Breast epithelium (tissue), 4 donors: ENCODE measurements around the gene SLX4IP. TPM values are rescaled to one million over a fixed set of nuclear protein-coding genes. Genes with fewer than 3 reads are reported as not detected.

Experiments used
- DNase-seq, 2 donors: peaks; one replicate each; pipeline ENCODE4 v3.0.0-alpha.2; 2019; ENCODE audit warnings: low spot score in 2 of 2
- H3K27ac ChIP-seq, 2 donors: fragments of 200-600 bp; sonication (generic) in 1 of 2; one replicate each; pipeline ENCODE4 v1.5.1; 2016 to 2019; ENCODE audit warnings: mild to moderate bottlenecking in 1 of 2
- H3K27me3 ChIP-seq, 2 donors: fragments of 200-600 bp; sonication (generic) in 1 of 2; one replicate each; pipeline versions ENCODE4 v1.5.1 to v1.6.0; 2017 to 2019; ENCODE audit warnings: control low read depth in 1 of 2, mild to moderate bottlenecking in 1 of 2
- H3K36me3 ChIP-seq: fragments of 200-600 bp; one replicate; pipeline ENCODE4 v1.5.1; 2019
- H3K4me1 ChIP-seq, 2 donors: fragments of 200-600 bp; sonication (generic); one replicate each; pipeline ENCODE4 v1.5.1; 2016 to 2019; ENCODE audit warnings: control low read depth in 1 of 2
- H3K4me3 ChIP-seq, 3 donors: fragments of 200-600 bp; sonication (generic); 1 replicate in 2 of 3; 2 replicates in 1 of 3; pipeline ENCODE4 v1.5.1; 2016 to 2019; ENCODE audit warnings: mild to moderate bottlenecking in 3 of 3, moderate library complexity in 2 of 3
- H3K9me3 ChIP-seq, 2 donors: fragments of 200-600 bp; sonication (generic) in 1 of 2; one replicate each; pipeline ENCODE4 v1.5.1; 2016 to 2019; ENCODE audit warnings: control low read depth in 1 of 2
- POLR2A ChIP-seq: fragments of 450-650 bp; IDR thresholded peaks from one replicate; pipeline ENCODE4 v1.6.1; 2016; ENCODE audit warnings: antibody characterized with exemption, mild to moderate bottlenecking, moderate library complexity
- POLR2AphosphoS5 ChIP-seq, 3 donors: sonication (generic); formaldehyde crosslinking; IDR thresholded peaks; one replicate each; pipeline ENCODE4 v1.6.1; 2017; ENCODE audit warnings: antibody characterized with exemption in 3 of 3
- intact Hi-C: fragments of 100-400 bp; cut with DNase I; formaldehyde crosslinking; loops from one replicate; pipeline ENCODE4 v1.15.1; 2023; ENCODE audit warnings: low total_unique reads
- total RNA-seq, 3 donors: library from RNA; depleted of rRNA; stranded (reverse); fragments of >200 nt; gene quantifications; one replicate each; pipeline ENCODE4 v1.1.0, GENCODE V29; 2016
- TF ChIP-seq, protein P1 (sequence below), 3 donors: fragments of 450-650 bp; IDR thresholded peaks; one replicate each; pipeline ENCODE4 v1.5.1; 2016 to 2017; ENCODE audit warnings: antibody characterized with exemption in 3 of 3, mild to moderate bottlenecking in 3 of 3, moderate library complexity in 3 of 3

SLX4IP gene
- total RNA-seq, 3 donors from 2014 or later, result 4.2 to 6.9 (median 5.9) TPM

DNA sequence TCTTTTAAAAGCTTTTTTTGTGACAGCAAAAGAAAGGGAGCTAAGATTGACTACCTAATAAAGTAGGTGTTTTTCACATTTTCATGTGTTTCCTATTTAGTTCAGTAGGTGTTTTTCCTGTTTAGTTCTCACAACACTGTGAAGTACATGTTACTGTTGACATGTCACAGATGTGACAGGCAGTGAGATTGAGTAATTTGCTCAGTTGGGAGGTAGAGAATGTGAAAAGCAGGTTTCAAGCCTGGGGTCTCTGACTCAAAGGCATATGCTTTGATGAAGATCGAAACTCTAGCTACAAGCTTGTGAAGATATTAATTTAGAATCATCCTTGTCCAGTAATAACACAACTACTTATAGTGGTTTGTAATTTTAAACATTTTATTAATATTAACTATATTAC, 43.1 kb downstream of the SLX4IP start:
- intact Hi-C loops, result loop anchor here (10.0 kb wide), 1 partner anchor 67 kb away; no protein-coding TSS in a partner anchor
- no peak for TF ChIP-seq POLR2AphosphoS5 (IDR thresholded peaks at IDR 0.05)
- TF ChIP-seq POLR2A, result no peak
- TF ChIP-seq, protein P1, sequence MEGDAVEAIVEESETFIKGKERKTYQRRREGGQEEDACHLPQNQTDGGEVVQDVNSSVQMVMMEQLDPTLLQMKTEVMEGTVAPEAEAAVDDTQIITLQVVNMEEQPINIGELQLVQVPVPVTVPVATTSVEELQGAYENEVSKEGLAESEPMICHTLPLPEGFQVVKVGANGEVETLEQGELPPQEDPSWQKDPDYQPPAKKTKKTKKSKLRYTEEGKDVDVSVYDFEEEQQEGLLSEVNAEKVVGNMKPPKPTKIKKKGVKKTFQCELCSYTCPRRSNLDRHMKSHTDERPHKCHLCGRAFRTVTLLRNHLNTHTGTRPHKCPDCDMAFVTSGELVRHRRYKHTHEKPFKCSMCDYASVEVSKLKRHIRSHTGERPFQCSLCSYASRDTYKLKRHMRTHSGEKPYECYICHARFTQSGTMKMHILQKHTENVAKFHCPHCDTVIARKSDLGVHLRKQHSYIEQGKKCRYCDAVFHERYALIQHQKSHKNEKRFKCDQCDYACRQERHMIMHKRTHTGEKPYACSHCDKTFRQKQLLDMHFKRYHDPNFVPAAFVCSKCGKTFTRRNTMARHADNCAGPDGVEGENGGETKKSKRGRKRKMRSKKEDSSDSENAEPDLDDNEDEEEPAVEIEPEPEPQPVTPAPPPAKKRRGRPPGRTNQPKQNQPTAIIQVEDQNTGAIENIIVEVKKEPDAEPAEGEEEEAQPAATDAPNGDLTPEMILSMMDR (IDR thresholded peaks at IDR 0.05), result no peak

DNA sequence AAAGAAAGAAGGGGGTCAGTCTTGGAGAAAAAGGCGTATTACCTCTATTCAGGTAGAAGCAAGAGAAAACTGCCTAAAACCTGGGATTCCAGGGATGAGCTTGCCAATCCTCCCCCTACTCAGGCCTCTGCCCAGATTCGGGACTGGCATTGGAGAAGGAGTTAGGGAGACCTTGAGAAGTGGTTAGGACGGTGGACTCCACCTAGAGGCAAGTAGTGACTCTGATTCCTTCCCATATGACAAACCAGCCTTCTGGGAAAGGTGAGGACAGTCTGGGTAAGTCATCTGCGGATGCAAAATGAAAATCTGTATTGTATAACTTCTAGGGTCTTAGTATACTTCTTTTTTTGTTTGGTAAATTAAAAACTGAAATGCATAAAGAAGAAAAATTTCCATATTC, 43.8 kb downstream of the SLX4IP start:
- H3K4me1 ChIP-seq, result no peaks in the 10 kb centered on the region
- no peak for DNase-seq
- no peaks in the 10 kb centered on the region for H3K36me3 ChIP-seq
- no peak overlapping the region for H3K27ac ChIP-seq
- H3K4me3 ChIP-seq, result no peak overlapping the region
- intact Hi-C loops, result loop anchor here (10.0 kb wide), 1 partner anchor 66 kb away; no protein-coding TSS in a partner anchor
- no peak for TF ChIP-seq POLR2A
- no peak for TF ChIP-seq POLR2AphosphoS5 (IDR thresholded peaks at IDR 0.05)
- TF ChIP-seq, protein P1 (IDR thresholded peaks at IDR 0.05), result no peak
- H3K27me3 ChIP-seq, result no peaks in the 10 kb centered on the region
- no peaks in the 10 kb centered on the region for H3K9me3 ChIP-seq

More for the DNA sequence above, 43.1 kb downstream of the SLX4IP start:
- H3K27me3 ChIP-seq, result no peaks in the 10 kb centered on the region
- H3K4me3 ChIP-seq, result no peak overlapping the region
- no peak for DNase-seq
- no peaks in the 10 kb centered on the region for H3K4me1 ChIP-seq
- no peak overlapping the region for H3K27ac ChIP-seq
- no peaks in the 10 kb centered on the region for H3K9me3 ChIP-seq
- H3K36me3 ChIP-seq, result no peaks in the 10 kb centered on the region

DNA sequence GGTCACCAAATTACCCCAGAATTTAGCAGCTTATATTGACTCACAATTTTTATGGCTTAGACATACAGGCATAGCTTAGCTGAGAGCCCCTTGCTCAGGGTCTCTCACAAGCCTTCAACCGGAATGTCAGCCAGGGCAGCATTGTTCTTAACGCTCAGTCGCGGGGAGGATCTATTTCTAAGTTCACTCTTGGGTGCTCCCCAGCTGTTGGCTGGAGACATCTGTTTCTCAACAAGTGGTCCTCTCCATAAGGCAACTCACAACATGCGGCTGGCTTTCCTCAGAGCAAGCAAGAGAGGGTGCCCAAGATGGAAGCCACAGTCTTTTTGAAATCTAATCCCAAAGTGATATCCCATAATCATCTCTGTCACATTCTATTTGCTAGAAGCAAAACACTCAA, 46.6 kb downstream of the SLX4IP start:
- Histone ChIP-seq H3K27me3 (no peaks in the 10 kb centered on the region), H3K36me3 (no peaks in the 10 kb centered on the region)

DNA sequence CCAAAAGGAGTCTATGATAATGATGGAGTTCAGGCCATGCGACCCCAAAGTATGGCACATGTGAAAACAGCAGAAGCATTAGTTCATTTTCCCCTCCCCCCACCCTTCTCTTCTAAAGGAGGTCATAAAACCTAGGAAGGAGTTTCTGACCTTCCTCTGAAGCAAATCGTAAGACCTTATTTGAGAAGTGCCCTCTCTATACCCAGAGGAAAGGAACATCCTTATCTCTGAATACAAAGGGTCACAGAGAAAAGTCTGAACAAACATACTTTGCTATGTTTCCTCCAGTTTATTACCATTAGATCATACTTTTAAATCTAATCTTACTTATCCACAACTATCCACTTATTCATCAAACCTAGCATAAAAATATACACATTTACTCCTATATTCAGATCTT, 48.6 kb downstream of the SLX4IP start:
- Histone ChIP-seq H3K4me3 (no peak overlapping the region), H3K36me3 (no peaks in the 10 kb centered on the region), H3K4me1 (no peaks in the 10 kb centered on the region), H3K27me3 (no peaks in the 10 kb centered on the region), H3K9me3 (no peaks in the 10 kb centered on the region), H3K27ac (no peak overlapping the region)
- TF ChIP-seq, protein P1 (IDR thresholded peaks at IDR 0.05), result no peak
- TF ChIP-seq POLR2AphosphoS5 (IDR thresholded peaks at IDR 0.05), result no peak
- no peak for DNase-seq
- intact Hi-C loops, result no loop called here

More for the DNA sequence above, 46.6 kb downstream of the SLX4IP start:
- Histone ChIP-seq H3K9me3 (no peaks in the 10 kb centered on the region), H3K27ac (no peak overlapping the region), H3K4me1 (no peaks in the 10 kb centered on the region), H3K4me3 (no peak overlapping the region)
- intact Hi-C loops, result no loop called here
- TF ChIP-seq POLR2AphosphoS5 (IDR thresholded peaks at IDR 0.05) (no peak), POLR2A (no peak)
- no peak for DNase-seq

DNA sequence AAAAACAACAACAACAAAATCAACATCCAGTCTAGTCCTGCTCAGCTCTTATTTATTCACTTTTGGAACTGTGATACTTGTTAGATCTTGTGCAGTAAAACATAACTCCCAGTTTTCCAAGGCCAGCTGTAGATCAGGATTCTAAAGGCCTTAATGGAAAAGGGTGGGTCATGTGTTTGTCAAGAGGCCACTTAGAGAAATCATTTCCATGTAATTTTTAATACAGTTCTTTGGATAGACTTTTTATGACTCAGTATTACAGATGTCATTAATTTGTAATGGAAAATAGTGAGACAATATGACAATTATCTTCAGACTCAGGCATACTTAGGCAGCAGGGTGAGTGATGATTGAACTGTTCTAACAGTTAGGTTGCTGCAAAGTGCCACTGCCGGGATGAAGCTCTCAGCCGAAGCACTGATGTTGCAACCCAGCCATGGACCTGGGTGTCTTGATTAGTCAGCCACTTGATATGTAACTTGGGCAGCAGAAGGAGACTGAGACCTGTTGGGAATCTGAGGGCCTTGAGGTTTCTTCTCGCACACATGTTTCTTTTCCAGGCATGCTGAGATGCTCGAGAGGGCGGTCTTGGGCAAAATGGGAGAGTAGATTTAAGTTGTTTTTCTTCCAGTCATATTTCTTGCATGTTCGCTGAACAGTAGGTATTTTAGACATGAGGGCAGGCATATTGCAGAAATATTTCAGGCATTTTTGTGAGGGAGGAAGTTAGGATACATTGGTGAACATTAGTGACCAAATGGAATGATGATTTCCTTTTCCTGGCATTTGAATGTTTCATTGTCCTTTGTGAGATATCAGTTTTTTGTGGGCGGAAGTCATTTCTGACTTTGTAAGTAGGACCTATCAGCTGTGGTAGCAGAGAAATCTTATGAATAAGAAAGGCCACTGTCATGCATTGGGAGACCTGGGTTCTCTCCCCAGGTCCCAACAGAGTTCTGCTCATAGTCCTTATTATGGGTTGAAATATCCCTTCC, 52.3 kb downstream of the SLX4IP start:
- Histone ChIP-seq H3K36me3 (no peaks in the 10 kb centered on the region), H3K27me3 (no peaks in the 10 kb centered on the region), H3K9me3 (no peaks in the 10 kb centered on the region), H3K4me1 (no peaks in the 10 kb centered on the region), H3K27ac (no peak overlapping the region), H3K4me3 (no peak overlapping the region)
- intact Hi-C loops, result no loop called here
- DNase-seq, result no peak
- TF ChIP-seq POLR2A, result no peak
- TF ChIP-seq, protein P1 (IDR thresholded peaks at IDR 0.05), result no peak
- TF ChIP-seq POLR2AphosphoS5 (IDR thresholded peaks at IDR 0.05), result no peak
